Duodenal mucosa (tissue), 2 donors: Measurements from ENCODE around the gene MAP2K1.

Experiments
- H3K27ac ChIP-seq: one replicate; pipeline ENCODE4 v1.7.0; 2013; ENCODE audit warnings: low read depth, low read length
- H3K27me3 ChIP-seq, 2 donors: one replicate each; pipeline ENCODE4 v1.7.0; 2013; ENCODE audit warnings: low read length in 2 of 2, control low read depth in 1 of 2; ENCODE audit not compliant: insufficient read depth in 2 of 2, control insufficient read depth in 1 of 2
- H3K36me3 ChIP-seq, 2 donors: one replicate each; pipeline ENCODE4 v1.7.0; 2013; ENCODE audit warnings: low read length in 2 of 2, control low read depth in 1 of 2; ENCODE audit not compliant: insufficient read depth in 2 of 2, control insufficient read depth in 1 of 2
- H3K4me1 ChIP-seq, 2 donors: one replicate each; pipeline ENCODE4 v1.7.0; 2013; ENCODE audit warnings: low read length in 2 of 2, control low read depth in 1 of 2; ENCODE audit not compliant: insufficient read depth in 2 of 2, control insufficient read depth in 1 of 2
- H3K4me3 ChIP-seq, 2 donors: one replicate each; pipeline ENCODE4 v1.7.0; 2013; ENCODE audit warnings: low read length in 2 of 2, low read depth in 1 of 2
- H3K9ac ChIP-seq, 2 donors: one replicate each; pipeline ENCODE4 v1.7.0; 2013; ENCODE audit warnings: low read length in 2 of 2, low read depth in 1 of 2
- H3K9me3 ChIP-seq, 2 donors: one replicate each; pipeline ENCODE4 v1.7.0; 2013; ENCODE audit warnings: low read length in 2 of 2, control low read depth in 1 of 2; ENCODE audit not compliant: control insufficient read depth in 1 of 2

MAP2K1 gene

GRCh38 chr15:66405615-66406014 is 18.9 kb downstream of the MAP2K1 start:
- Histone ChIP-seq H3K4me3 (no peak overlapping the region), H3K36me3 (no peaks in the 10 kb centered on the region), H3K27me3 (no peaks in the 10 kb centered on the region), H3K27ac (no peak overlapping the region), H3K9me3 (no peaks in the 10 kb centered on the region), H3K4me1 (peaks cover 4 to 11% of the 10 kb centered on the region in 2 donors), H3K9ac (no peak overlapping the region)

- Histone ChIP-seq H3K36me3 (no peaks in the 10 kb centered on the region), H3K27ac (no peak overlapping the region), H3K9me3 (no peaks in the 10 kb centered on the region), H3K27me3 (no peaks in the 10 kb centered on the region), H3K4me3 (no peak overlapping the region), H3K9ac (no peak overlapping the region), H3K4me1 (peaks cover 16 to 18% of the 10 kb centered on the region in 2 donors)
Measured at GRCh38 chr15:66408254-66408653, 21.5 kb downstream of the MAP2K1 start.

DNA sequence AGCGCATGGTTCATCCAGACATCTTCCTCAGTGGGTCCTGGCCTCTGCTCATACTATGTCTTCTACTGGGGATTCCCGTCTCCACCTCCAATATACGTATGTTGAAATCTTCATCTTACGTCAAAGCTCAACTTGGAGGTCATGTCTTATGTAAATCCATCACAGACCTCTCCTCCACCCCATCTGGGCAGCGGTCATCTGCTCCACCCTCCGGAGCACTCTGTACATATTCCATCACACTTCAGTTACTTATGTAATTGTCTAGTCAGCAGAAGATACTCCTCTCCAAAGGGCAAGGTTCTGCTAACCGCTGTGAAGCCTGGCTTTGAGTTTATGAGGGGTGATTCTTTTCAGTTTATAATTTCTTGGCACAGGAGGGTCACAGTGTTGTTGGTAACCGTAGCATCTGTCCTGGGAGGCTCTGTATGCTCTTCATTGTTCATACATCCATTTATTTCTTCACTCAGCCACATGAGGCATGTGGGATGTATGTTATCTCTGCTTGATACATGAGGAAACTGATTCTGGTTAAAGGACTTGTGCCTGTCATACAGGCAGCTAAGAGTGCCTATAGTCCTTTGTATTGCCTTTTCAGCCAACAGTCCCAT is 22.1 kb downstream of the MAP2K1 start:
- H3K4me1 ChIP-seq = peaks cover 16 to 18% of the 10 kb centered on the region in 2 donors

DNA sequence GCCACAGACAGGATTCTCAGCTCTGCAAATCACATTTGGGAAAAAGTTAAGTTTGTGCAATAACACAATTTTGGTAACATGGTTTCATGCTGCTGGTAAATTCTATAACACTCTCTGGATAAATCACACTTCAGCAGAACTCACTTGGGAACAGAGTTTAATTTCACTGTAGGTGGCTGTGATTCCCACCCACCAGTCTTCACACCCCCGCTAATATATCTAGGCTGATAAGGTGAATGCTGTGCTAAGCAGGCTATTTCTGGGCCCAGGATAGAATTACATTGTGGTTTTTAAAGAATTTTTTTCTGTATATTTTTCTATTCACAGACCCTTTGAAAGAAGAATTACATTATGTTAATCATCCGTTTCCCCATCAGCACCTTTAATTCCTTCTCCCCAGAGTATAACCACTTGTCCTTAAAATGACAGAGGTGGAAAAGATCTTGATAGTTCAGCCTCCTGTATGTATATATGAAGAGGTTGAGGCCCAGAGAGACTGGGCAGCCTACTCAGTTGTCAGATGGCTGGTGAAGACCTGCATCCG is 22.9 kb downstream of the MAP2K1 start:
- no peaks in the 10 kb centered on the region for H3K27me3 ChIP-seq
- no peak overlapping the region for H3K4me3 ChIP-seq
- peaks cover 0 to 5% of the 10 kb centered on the region in 2 donors for H3K9me3 ChIP-seq
- H3K27ac ChIP-seq = no peak overlapping the region
- no peaks in the 10 kb centered on the region for H3K36me3 ChIP-seq
- H3K4me1 ChIP-seq = peaks cover 16 to 18% of the 10 kb centered on the region in 2 donors
- no peak overlapping the region for H3K9ac ChIP-seq

More for the DNA sequence above, 22.1 kb downstream of the MAP2K1 start:
- Histone ChIP-seq H3K9ac (no peak overlapping the region), H3K27me3 (no peaks in the 10 kb centered on the region), H3K9me3 (no peaks in the 10 kb centered on the region), H3K36me3 (no peaks in the 10 kb centered on the region), H3K27ac (no peak overlapping the region), H3K4me3 (no peak overlapping the region)

DNA sequence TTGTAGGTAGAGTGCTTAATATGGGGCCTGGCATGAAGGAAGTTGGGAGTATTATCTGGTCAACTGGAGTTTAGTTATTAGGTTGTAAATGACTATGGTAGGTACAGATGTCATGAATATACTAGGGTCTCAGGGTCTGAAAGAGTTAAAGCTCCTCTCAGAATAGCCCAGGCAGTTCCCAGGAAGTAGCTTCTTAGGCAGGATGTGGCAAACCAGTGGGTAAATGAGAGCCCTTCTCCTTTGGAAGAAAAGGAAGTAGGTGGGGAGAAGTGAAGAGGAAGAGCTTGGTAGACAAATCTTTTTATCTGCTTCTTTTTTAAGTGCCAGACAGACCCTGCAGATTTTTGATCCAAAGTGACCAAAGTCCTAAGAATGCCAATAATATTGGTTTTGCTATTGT is 24.5 kb downstream of the MAP2K1 start:
- H3K4me3 ChIP-seq = no peak overlapping the region
- H3K9ac ChIP-seq = no peak overlapping the region
- peaks cover 12 to 16% of the 10 kb centered on the region in 2 donors for H3K4me1 ChIP-seq
- peaks cover 0 to 5% of the 10 kb centered on the region in 2 donors for H3K9me3 ChIP-seq
- no peaks in the 10 kb centered on the region for H3K27me3 ChIP-seq
- no peak overlapping the region for H3K27ac ChIP-seq
- H3K36me3 ChIP-seq = no peaks in the 10 kb centered on the region

- peaks cover 12 to 16% of the 10 kb centered on the region in 2 donors for H3K4me1 ChIP-seq
Measured at GRCh38 chr15:66412220-66412619, 25.5 kb downstream of the MAP2K1 start.

GRCh38 chr15:66413579-66413978 is 26.9 kb downstream of the MAP2K1 start:
- peaks cover 16 to 18% of the 10 kb centered on the region in 2 donors for H3K4me1 ChIP-seq

More at GRCh38 chr15:66412220-66412619, 25.5 kb downstream of the MAP2K1 start:
- Histone ChIP-seq H3K9ac (no peak overlapping the region), H3K27ac (no peak overlapping the region), H3K36me3 (no peaks in the 10 kb centered on the region), H3K4me3 (no peak overlapping the region), H3K9me3 (peaks cover 0 to 5% of the 10 kb centered on the region in 2 donors), H3K27me3 (no peaks in the 10 kb centered on the region)

DNA sequence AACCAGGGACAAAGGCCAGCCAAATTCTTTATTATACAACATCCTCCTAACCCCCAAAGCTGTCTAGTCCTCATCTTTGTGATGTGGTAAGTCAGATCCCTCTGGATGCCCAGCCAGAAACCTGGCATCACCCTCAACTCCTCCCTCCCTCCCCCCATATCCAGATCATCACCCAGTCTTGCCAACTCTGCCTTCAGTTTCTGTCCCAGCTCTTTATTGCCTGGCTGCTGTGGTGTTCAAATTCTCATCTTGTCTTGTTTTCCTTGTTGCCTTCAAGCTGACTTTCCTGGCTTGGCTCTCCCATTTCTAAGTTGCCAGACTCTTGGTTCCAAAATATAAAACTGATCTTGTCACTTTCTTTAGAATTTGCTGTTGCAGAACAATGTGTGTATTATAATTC is 28.6 kb downstream of the MAP2K1 start:
- Histone ChIP-seq H3K27ac (no peak overlapping the region), H3K4me3 (no peak overlapping the region), H3K4me1 (peaks cover 12 to 13% of the 10 kb centered on the region in 2 donors), H3K36me3 (no peaks in the 10 kb centered on the region), H3K27me3 (no peaks in the 10 kb centered on the region), H3K9ac (no peak overlapping the region), H3K9me3 (peaks cover 0 to 5% of the 10 kb centered on the region in 2 donors)

More at GRCh38 chr15:66413579-66413978, 26.9 kb downstream of the MAP2K1 start:
- no peak overlapping the region for H3K27ac ChIP-seq
- no peaks in the 10 kb centered on the region for H3K27me3 ChIP-seq
- peaks cover 0 to 5% of the 10 kb centered on the region in 2 donors for H3K9me3 ChIP-seq
- no peak overlapping the region for H3K4me3 ChIP-seq
- H3K36me3 ChIP-seq = no peaks in the 10 kb centered on the region
- no peak overlapping the region for H3K9ac ChIP-seq

DNA sequence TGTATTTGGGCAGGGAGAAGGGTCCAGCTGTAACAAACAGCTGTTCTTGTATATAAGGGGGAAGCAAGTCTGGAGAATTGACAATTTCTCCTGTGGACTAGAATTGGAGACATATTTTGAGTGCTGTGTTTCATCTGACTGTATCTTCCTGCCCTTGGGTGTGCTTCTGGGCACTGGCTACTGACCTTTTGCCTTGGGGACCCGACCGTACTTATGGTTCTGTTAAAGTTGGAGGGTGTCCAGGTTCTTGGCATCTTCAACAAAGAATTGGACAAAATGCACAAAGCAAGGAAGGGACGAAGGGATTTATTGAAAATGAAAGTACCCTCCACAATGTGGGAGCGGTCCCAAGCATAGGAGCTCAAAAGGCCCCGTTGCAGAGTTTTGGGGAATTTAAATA is 31.0 kb downstream of the MAP2K1 start:
- H3K4me3 ChIP-seq = peak overlapping the region in 1 of 2 donors; percentile 13
- peaks cover 0 to 5% of the 10 kb centered on the region in 2 donors for H3K9me3 ChIP-seq

DNA sequence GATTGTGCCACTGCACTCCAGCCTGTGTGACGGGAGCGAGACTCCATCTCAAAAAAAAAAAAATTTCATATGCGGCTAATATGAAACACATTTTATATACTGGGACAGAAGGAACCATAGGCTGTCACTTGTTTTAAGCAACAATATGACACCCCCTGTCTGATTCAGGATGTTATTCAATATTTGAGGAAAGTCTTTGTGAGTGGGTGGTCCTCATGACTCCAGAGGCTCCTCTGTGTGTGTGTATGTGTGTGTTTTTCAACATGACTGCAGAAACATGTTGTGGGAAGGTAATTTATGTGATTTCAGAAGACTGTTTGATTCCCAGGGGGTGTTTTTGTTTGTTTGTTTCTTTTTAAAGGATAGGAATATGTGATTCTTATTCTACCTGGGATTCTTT is 32.8 kb downstream of the MAP2K1 start:
- Histone ChIP-seq H3K4me1 (peaks cover 0 to 6% of the 10 kb centered on the region in 2 donors), H3K4me3 (no peak overlapping the region), H3K9me3 (peaks cover 0 to 2% of the 10 kb centered on the region in 2 donors), H3K27ac (no peak overlapping the region), H3K9ac (no peak overlapping the region), H3K27me3 (no peaks in the 10 kb centered on the region), H3K36me3 (no peaks in the 10 kb centered on the region)

More for the DNA sequence above, 31.0 kb downstream of the MAP2K1 start:
- no peak overlapping the region for H3K27ac ChIP-seq
- H3K27me3 ChIP-seq = no peaks in the 10 kb centered on the region
- H3K9ac ChIP-seq = no peak overlapping the region
- H3K4me1 ChIP-seq = peaks cover 0 to 6% of the 10 kb centered on the region in 2 donors
- no peaks in the 10 kb centered on the region for H3K36me3 ChIP-seq
